ENCODE results near the gene ALOXE3. TPM values are rescaled to one million over a fixed set of nuclear protein-coding genes. Genes with fewer than 3 reads are reported as not detected.

The ALOXE3 gene
- total and polyA plus RNA-seq, 2 of the 8 experiments (the other 6 are each of a cell fraction or from before 2014, with no cell fraction given) = 0.26 TPM; not detected in 1

DNA sequence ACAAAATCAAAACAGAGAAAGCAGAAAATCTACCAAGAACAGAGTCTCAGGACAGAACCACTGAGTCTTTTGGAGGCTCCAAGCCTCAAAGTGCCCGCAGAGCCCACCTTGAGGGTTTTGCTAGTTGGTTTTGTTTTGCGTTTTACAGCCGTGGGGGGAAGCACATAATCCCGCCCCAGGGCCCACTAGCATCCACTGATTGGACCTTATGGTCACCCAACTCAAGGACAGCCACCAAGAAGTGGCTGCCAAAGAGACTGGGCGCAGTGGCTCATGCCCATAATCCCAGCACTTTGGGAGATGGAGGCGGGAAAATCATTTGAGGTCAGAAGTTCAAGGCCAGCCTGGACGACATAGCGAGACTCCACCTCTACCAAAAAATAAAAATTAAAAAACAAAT, 69.6 kb downstream of the ALOXE3 start (continued):
- TF ChIP-seq CBX5 (IDR thresholded peaks at IDR 0.05; ENCODE audit: low read depth, low read length) (no peak), YY1 (IDR thresholded peaks at IDR 0.05; ENCODE audit: low read depth, low read length) (no peak), PHF8 (conservative IDR thresholded peaks at IDR 0.05; ENCODE audit: low read depth, low read length) (no peak)
- TF ChIP-seq, protein P1, sequence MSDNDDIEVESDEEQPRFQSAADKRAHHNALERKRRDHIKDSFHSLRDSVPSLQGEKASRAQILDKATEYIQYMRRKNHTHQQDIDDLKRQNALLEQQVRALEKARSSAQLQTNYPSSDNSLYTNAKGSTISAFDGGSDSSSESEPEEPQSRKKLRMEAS (IDR thresholded peaks at IDR 0.05) = no peak

Data from H1 (cell line).